Osteocyte (in vitro differentiated cells): ENCODE results near the gene ATAD2B. TPM values are rescaled to one million over a fixed set of nuclear protein-coding genes. Genes with fewer than 3 reads are reported as not detected.

Experiments used
- DNase-seq: peaks from one replicate; pipeline ENCODE4 v3.0.0; 2021; ENCODE audit warnings: mixed read lengths; ENCODE audit not compliant: unreplicated experiment; ENCODE audit errors: extremely low spot score
- H3K27ac Mint-ChIP-seq: one replicate; pipeline ENCODE4 v1.8.0; 2021; ENCODE audit warnings: mild to moderate bottlenecking, mixed read lengths; ENCODE audit not compliant: unreplicated experiment
- H3K27me3 Mint-ChIP-seq: one replicate; pipeline ENCODE4 v1.8.0; 2021; ENCODE audit warnings: mixed read lengths; ENCODE audit not compliant: unreplicated experiment
- H3K36me3 Mint-ChIP-seq: one replicate; pipeline ENCODE4 v1.8.0; 2021; ENCODE audit warnings: mixed read lengths; ENCODE audit not compliant: unreplicated experiment
- H3K4me1 Mint-ChIP-seq: one replicate; pipeline ENCODE4 v1.8.0; 2021; ENCODE audit warnings: mixed read lengths; ENCODE audit not compliant: unreplicated experiment
- H3K4me3 Mint-ChIP-seq: one replicate; pipeline ENCODE4 v1.8.0; 2021; ENCODE audit warnings: mild to moderate bottlenecking, moderate library complexity, mixed read lengths; ENCODE audit not compliant: unreplicated experiment
- H3K9me3 Mint-ChIP-seq: one replicate; pipeline ENCODE4 v1.8.0; 2021; ENCODE audit warnings: mixed read lengths; ENCODE audit not compliant: unreplicated experiment
- CTCF ChIP-seq: fragments of 200-600 bp; sonication (generic); IDR thresholded peaks from 2 replicates; pipeline ENCODE4 v1.5.0; 2021; ENCODE audit warnings: antibody characterized with exemption, mild to moderate bottlenecking, moderate library complexity
- total RNA-seq: library from RNA; stranded (reverse); gene quantifications from 2 replicates; pipeline ENCODE4 v1.2.1, GENCODE V29; 2021

Gene ATAD2B
- total RNA-seq, 1 donor from 2014 or later: 27.3 TPM

GRCh38 chr2:23707096-23707495 lies 219.8 kb downstream of the ATAD2B start:
- no peak for TF ChIP-seq CTCF
- DNase-seq: no peak
- H3K4me1 Mint-ChIP-seq: peaks cover 9% of the 10 kb centered on the region
- H3K27me3 Mint-ChIP-seq: no peaks in the 10 kb centered on the region
- no peak overlapping the region for H3K27ac Mint-ChIP-seq
- H3K4me3 Mint-ChIP-seq: no peak overlapping the region
- no peaks in the 10 kb centered on the region for H3K9me3 Mint-ChIP-seq
- H3K36me3 Mint-ChIP-seq: peaks cover 25% of the 10 kb centered on the region

GRCh38 chr2:23706613-23707078 lies 220.3 kb downstream of the ATAD2B start:
- Mint-ChIP-seq H3K27me3 (no peaks in the 10 kb centered on the region), H3K4me3 (no peak overlapping the region), H3K36me3 (peaks cover 25% of the 10 kb centered on the region), H3K9me3 (no peaks in the 10 kb centered on the region), H3K27ac (no peak overlapping the region), H3K4me1 (peaks cover 4% of the 10 kb centered on the region)
- no peak for DNase-seq
- no peak for TF ChIP-seq CTCF

GRCh38 chr2:23705771-23706612 lies 220.9 kb downstream of the ATAD2B start:
- peaks cover 28% of the 10 kb centered on the region for H3K36me3 Mint-ChIP-seq
- no peaks in the 10 kb centered on the region for H3K9me3 Mint-ChIP-seq
- H3K4me1 Mint-ChIP-seq: peaks cover 3% of the 10 kb centered on the region
- no peak for DNase-seq
- no peak overlapping the region for H3K27ac Mint-ChIP-seq
- no peaks in the 10 kb centered on the region for H3K27me3 Mint-ChIP-seq
- no peak for TF ChIP-seq CTCF
- no peak overlapping the region for H3K4me3 Mint-ChIP-seq

- Mint-ChIP-seq H3K4me3 (no peak overlapping the region), H3K27ac (no peak overlapping the region), H3K4me1 (peaks cover 3% of the 10 kb centered on the region), H3K9me3 (peaks cover 8% of the 10 kb centered on the region), H3K27me3 (no peaks in the 10 kb centered on the region), H3K36me3 (peaks cover 36% of the 10 kb centered on the region)
- TF ChIP-seq CTCF: no peak
- no peak for DNase-seq
Measured at GRCh38 chr2:23703583-23704385, 223.1 kb downstream of the ATAD2B start.

GRCh38 chr2:23703037-23703582 lies 223.8 kb downstream of the ATAD2B start:
- Mint-ChIP-seq H3K27ac (no peak overlapping the region), H3K36me3 (peaks cover 36% of the 10 kb centered on the region), H3K9me3 (peaks cover 8% of the 10 kb centered on the region), H3K27me3 (no peaks in the 10 kb centered on the region), H3K4me3 (no peak overlapping the region), H3K4me1 (peaks cover 3% of the 10 kb centered on the region)
- peak; percentile 80 for DNase-seq
- no peak for TF ChIP-seq CTCF
